ENCODE results near the gene SOWAHB. TPM values are rescaled to one million over a fixed set of nuclear protein-coding genes. Genes with fewer than 3 reads are reported as not detected.
A peak's percentile ranks its signal among the peaks of the same experiment; 100 is the strongest.

SOWAHB gene
- total RNA-seq, 4 donors from 2014 or later = 19.3 to 63.2 (median 33.1) TPM

DNA sequence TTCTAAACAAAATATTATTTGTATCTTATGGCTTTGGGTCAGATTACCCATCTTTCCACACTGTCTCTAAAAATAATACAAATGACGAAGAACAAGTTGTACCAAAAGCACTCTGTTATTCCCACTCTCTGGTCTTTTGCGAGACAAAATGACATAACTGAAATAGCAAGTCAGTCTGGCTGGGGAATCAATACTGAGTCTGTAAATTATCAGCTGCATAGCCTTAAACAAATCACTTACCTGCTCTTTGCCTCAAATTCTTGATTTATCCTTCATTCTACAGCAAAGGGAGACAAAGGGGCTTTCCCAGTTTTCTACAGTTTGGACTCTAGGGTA is 40.9 kb downstream of the SOWAHB start:
- Histone ChIP-seq H3K4me3 (no peak overlapping the region), H3K36me3 (no peaks in the 10 kb centered on the region), H3K9me3 (no peaks in the 10 kb centered on the region), H3K27me3 (no peaks in the 10 kb centered on the region), H3K4me1 (peaks cover 12 to 25% (median 22%) of the 10 kb centered on the region in 4 donors), H3K27ac (peak overlapping the region in 2 of 4 donors; percentile 35 to 49)
- in situ Hi-C loops (cut with MboI; ENCODE audit: low pct_ligation_motif_present in 1 of 4, low pct_unique_long_range_greater_than_20kb in 1 of 4, low sequenced_read_pairs in 3 of 4) = no loop called here
- no peak for DNase-seq
- 52 to 73% methylated on average over 2 of the region's 2 CpGs for WGBS, 2 donors (ENCODE audit: low coverage in 1 of 2)
- TF ChIP-seq POLR2AphosphoS5 (IDR thresholded peaks at IDR 0.05) (no peak), EP300 (IDR thresholded peaks at IDR 0.05; ENCODE audit: low read depth) (no peak), POLR2A (IDR thresholded peaks at IDR 0.05) (no peak)
- TF ChIP-seq, protein P1, sequence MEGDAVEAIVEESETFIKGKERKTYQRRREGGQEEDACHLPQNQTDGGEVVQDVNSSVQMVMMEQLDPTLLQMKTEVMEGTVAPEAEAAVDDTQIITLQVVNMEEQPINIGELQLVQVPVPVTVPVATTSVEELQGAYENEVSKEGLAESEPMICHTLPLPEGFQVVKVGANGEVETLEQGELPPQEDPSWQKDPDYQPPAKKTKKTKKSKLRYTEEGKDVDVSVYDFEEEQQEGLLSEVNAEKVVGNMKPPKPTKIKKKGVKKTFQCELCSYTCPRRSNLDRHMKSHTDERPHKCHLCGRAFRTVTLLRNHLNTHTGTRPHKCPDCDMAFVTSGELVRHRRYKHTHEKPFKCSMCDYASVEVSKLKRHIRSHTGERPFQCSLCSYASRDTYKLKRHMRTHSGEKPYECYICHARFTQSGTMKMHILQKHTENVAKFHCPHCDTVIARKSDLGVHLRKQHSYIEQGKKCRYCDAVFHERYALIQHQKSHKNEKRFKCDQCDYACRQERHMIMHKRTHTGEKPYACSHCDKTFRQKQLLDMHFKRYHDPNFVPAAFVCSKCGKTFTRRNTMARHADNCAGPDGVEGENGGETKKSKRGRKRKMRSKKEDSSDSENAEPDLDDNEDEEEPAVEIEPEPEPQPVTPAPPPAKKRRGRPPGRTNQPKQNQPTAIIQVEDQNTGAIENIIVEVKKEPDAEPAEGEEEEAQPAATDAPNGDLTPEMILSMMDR (IDR thresholded peaks at IDR 0.05) = no peak
- intact Hi-C loops (cut with DNase I; ENCODE audit: low total_unique reads) = no loop called here

DNA sequence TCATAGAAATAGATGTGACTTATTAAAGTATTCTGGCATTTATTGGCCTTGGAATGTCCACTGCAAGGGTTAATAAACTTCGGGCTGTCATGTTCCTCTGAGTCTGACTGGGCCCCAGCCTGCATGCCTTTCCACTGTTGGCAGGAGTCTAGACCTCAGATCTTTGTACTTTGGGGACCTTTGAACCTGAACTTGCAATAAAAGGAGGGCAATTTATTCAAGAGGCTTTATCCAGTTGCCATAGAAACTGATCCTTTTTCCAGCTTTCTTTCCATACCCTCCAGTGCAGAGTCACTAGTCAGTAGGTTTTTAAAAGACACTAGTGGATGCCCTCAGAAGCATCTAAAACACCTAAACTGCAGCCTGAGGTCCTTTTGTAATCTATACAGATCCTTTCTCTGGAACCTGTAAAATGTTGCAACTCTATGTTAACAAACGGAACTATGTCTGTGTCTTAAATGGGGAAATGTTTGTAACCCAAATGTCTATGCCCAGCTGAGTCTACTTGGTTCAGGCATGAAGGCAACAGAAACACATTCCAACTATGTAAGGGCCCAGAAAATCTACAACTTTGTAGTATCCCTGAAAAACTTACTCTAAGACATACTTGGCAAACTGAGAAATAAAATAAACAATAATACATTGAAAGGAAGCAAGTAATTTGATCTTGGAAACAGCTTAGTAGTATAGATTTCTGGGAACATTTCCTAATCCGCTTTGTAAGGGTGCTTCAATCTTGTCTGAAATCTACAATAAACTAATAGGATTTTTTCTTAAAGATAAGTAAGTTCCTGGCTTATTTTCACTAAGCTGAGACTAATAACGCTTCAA is 41.5 kb downstream of the SOWAHB start:
- Histone ChIP-seq H3K4me1 (peaks cover 12 to 25% (median 22%) of the 10 kb centered on the region in 4 donors), H3K36me3 (no peaks in the 10 kb centered on the region), H3K4me3 (no peak overlapping the region), H3K27me3 (no peaks in the 10 kb centered on the region), H3K27ac (peak overlapping the region; percentile 28 to 49 (median 38)), H3K9me3 (no peaks in the 10 kb centered on the region)
- peak; percentile 49 for DNase-seq
- WGBS, 2 donors (ENCODE audit: low coverage in 1 of 2) = 33 to 38% methylated on average over 3 to 4 of the region's 4 CpGs
- in situ Hi-C loops (cut with MboI; ENCODE audit: low pct_ligation_motif_present in 1 of 4, low pct_unique_long_range_greater_than_20kb in 1 of 4, low sequenced_read_pairs in 3 of 4) (no loop called here), intact Hi-C loops (cut with DNase I; ENCODE audit: low total_unique reads) (no loop called here)
- TF ChIP-seq POLR2A (IDR thresholded peaks at IDR 0.05) = no peak
- TF ChIP-seq EP300 (IDR thresholded peaks at IDR 0.05; ENCODE audit: low read depth) = no peak
- TF ChIP-seq, protein P1 (IDR thresholded peaks at IDR 0.05) = no peak
- no peak for TF ChIP-seq POLR2AphosphoS5 (IDR thresholded peaks at IDR 0.05)

DNA sequence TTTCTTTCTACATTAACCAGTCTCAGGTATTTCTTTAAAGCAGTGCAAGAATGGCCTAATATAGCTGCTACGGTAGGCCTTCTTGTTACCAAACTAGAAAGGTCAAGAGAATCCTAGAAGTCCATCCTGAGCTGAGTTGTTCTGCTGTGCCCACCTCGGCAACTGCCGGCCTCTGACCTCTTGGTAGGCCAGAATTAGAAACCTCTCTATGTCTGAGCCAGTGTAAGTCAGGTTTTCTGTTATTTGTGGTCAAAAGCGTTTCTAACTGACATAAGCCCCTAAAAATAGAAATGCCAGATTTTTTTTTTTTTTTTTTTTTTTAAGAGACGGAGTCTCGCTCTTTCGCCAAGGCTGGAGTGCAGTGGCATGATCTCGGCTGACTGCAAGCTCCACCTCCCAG is 43.1 kb downstream of the SOWAHB start:
- peaks cover 12 to 25% (median 22%) of the 10 kb centered on the region in 4 donors for H3K4me1 ChIP-seq
- no peaks in the 10 kb centered on the region for H3K27me3 ChIP-seq
- no peak overlapping the region for H3K4me3 ChIP-seq
- no peak for DNase-seq
- H3K9me3 ChIP-seq = no peaks in the 10 kb centered on the region
- H3K27ac ChIP-seq = no peak overlapping the region
- TF ChIP-seq POLR2AphosphoS5 (IDR thresholded peaks at IDR 0.05) = no peak
- no peak for TF ChIP-seq POLR2A (IDR thresholded peaks at IDR 0.05)
- no peak for TF ChIP-seq EP300 (IDR thresholded peaks at IDR 0.05; ENCODE audit: low read depth)
- TF ChIP-seq, protein P1 (IDR thresholded peaks at IDR 0.05) = no peak
- in situ Hi-C loops (cut with MboI; ENCODE audit: low pct_ligation_motif_present in 1 of 4, low pct_unique_long_range_greater_than_20kb in 1 of 4, low sequenced_read_pairs in 3 of 4) = no loop called here
- H3K36me3 ChIP-seq = no peaks in the 10 kb centered on the region
- intact Hi-C loops (cut with DNase I; ENCODE audit: low total_unique reads) = loop anchor here (5.0 kb wide), 1 partner anchor 1577 kb away; no protein-coding TSS in a partner anchor
- 82 to 86% methylated on average over 7 to 8 of the region's 8 CpGs for WGBS, 2 donors (ENCODE audit: low coverage in 1 of 2)

DNA sequence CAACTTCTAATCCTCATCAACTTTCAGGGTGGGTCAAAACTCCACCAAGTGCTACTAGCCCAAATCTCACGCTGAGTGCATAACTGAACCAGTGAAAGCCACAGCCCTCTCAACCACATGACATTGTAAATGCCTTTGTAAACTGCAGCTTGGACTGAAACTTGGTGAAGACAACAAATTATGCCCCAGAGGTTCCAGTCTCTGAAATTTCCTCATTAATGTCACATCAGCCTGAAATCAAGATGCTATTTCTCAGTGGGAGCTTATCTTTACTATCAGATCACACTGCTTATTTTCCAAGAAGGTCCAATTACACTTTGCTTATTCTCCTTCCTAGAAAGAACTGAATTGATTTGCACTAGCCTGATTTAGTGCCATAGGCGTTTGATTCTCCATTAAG is 46.6 kb downstream of the SOWAHB start:
- no peaks in the 10 kb centered on the region for H3K27me3 ChIP-seq

More for the DNA sequence above, 46.6 kb downstream of the SOWAHB start:
- in situ Hi-C loops (cut with MboI; ENCODE audit: low pct_ligation_motif_present in 1 of 4, low pct_unique_long_range_greater_than_20kb in 1 of 4, low sequenced_read_pairs in 3 of 4) (no loop called here), intact Hi-C loops (cut with DNase I; ENCODE audit: low total_unique reads) (loop anchor here (5.0 kb wide), 1 partner anchor 1581 kb away; no protein-coding TSS in a partner anchor)
- H3K36me3 ChIP-seq = no peaks in the 10 kb centered on the region
- H3K9me3 ChIP-seq = no peaks in the 10 kb centered on the region
- 67 to 71% methylated on average over 1 to 2 of the region's 2 CpGs for WGBS, 2 donors (ENCODE audit: low coverage in 1 of 2)
- H3K4me3 ChIP-seq = no peak overlapping the region
- peaks cover 8 to 16% (median 13%) of the 10 kb centered on the region in 4 donors for H3K4me1 ChIP-seq
- TF ChIP-seq, protein P1 (IDR thresholded peaks at IDR 0.05) = no peak
- TF ChIP-seq POLR2A (IDR thresholded peaks at IDR 0.05) (no peak), POLR2AphosphoS5 (IDR thresholded peaks at IDR 0.05) (no peak), EP300 (IDR thresholded peaks at IDR 0.05; ENCODE audit: low read depth) (no peak)
- H3K27ac ChIP-seq = no peak overlapping the region
- DNase-seq = no peak

Data from transverse colon (tissue), 4 donors.